Stomach (tissue), 9 donors: Measurements from ENCODE around the gene CCDC141. TPM values are rescaled to one million over a fixed set of nuclear protein-coding genes. Genes with fewer than 3 reads are reported as not detected.

Experiments used
- DNase-seq, 2 donors: peaks; one replicate each; pipeline versions ENCODE4 v3.0.0 to v3.0.0-alpha.2; 2013 to 2019
- H3K27ac ChIP-seq, 5 donors: fragments of 200-600 bp in 4 of 5; sonication (generic) in 4 of 5; one replicate each; pipeline ENCODE4 v1.5.1; 2013 to 2019; ENCODE audit warnings: mild to moderate bottlenecking in 1 of 5, moderate library complexity in 1 of 5
- H3K27me3 ChIP-seq, 3 donors: fragments of 200-600 bp; sonication (generic); one replicate each; pipeline ENCODE4 v1.5.1; 2017 to 2019; ENCODE audit warnings: mixed run types in 1 of 3
- H3K36me3 ChIP-seq, 4 donors: fragments of 200-600 bp; sonication (generic); 1 replicate in 3 of 4; 2 replicates in 1 of 4; pipeline ENCODE4 v1.5.1; 2016 to 2019
- H3K4me1 ChIP-seq, 4 donors: fragments of 200-600 bp; sonication (generic); one replicate each; pipeline ENCODE4 v1.5.1; 2016 to 2019
- H3K4me3 ChIP-seq, 4 donors: fragments of 200-600 bp; sonication (generic) in 3 of 4; one replicate each; pipeline ENCODE4 v1.5.1; 2016 to 2019; ENCODE audit warnings: mild to moderate bottlenecking in 1 of 4
- H3K9me3 ChIP-seq, 4 donors: fragments of 200-600 bp; sonication (generic); one replicate each; pipeline ENCODE4 v1.5.1; 2016 to 2019
- CTCF ChIP-seq, 7 experiments: fragments of 450-650 bp in 4 of 7; fragments of 200-600 bp in 3 of 7; sonication (generic) in 3 of 7; IDR thresholded peaks; one replicate each; pipeline ENCODE4 v1.5.1; 2016 to 2019; ENCODE audit warnings: antibody characterized with exemption in 7 of 7, control low read depth in 2 of 7, mild to moderate bottlenecking in 1 of 7
- EP300 ChIP-seq: sonication (generic); formaldehyde crosslinking; IDR thresholded peaks from one replicate; pipeline ENCODE4 v1.6.1; 2017; ENCODE audit warnings: antibody characterized with exemption
- POLR2A ChIP-seq, 4 donors: fragments of 450-650 bp; IDR thresholded peaks; one replicate each; pipeline ENCODE4 v1.6.1; 2016; ENCODE audit warnings: antibody characterized with exemption in 4 of 4, control low read depth in 2 of 4, mild to moderate bottlenecking in 1 of 4, moderate library complexity in 1 of 4
- POLR2AphosphoS5 ChIP-seq, 3 donors: sonication (generic); formaldehyde crosslinking; IDR thresholded peaks; one replicate each; pipeline ENCODE4 v1.6.1; 2016; ENCODE audit warnings: antibody characterized with exemption in 3 of 3
- WGBS, 5 donors: extraction: QIAGEN DNeasy Blood & Tissue Kit in 3 of 5; methylation state at CpG; one replicate each; pipeline versions ENCODE4 v1.1.5 to v1.1.7; 2013 to 2018; 5-methylcytosine and 5-hydroxymethylcytosine counted together
- intact Hi-C: fragments of 100-400 bp; cut with DNase I; formaldehyde crosslinking; loops from one replicate; pipeline ENCODE4 v1.15.1; 2023; ENCODE audit warnings: low total_unique reads
- polyA plus RNA-seq, 3 donors: library from polyadenylated mRNA; stranded (reverse); fragments of 200-250 nt; gene quantifications; one replicate each; pipeline ENCODE4 v1.2.3, GENCODE V29; 2013
- total RNA-seq, 5 donors: library from RNA; depleted of rRNA; stranded (reverse); fragments of >200 nt; gene quantifications; one replicate each; pipeline versions ENCODE4 v1.1.0 to v1.2.3, GENCODE V29; 2014 to 2016
- donor health status: healthy with polysubstance abuse.
- donor health status: Bipolar disorder and iron deficiency.
- donor health status: healthy.

The CCDC141 gene
- total and polyA plus RNA-seq, 8 donors: 0.10 to 12.5 (median 1.2) TPM; not detected in 1

- Histone ChIP-seq H3K27me3 (no peaks in the 10 kb centered on the region), H3K27ac (no peak overlapping the region), H3K9me3 (no peaks in the 10 kb centered on the region), H3K4me3 (no peak overlapping the region), H3K4me1 (peaks cover 0 to 3% (median 0%) of the 10 kb centered on the region in 4 donors), H3K36me3 (no peaks in the 10 kb centered on the region)
- no peak for DNase-seq
- TF ChIP-seq POLR2AphosphoS5 (IDR thresholded peaks at IDR 0.05) (no peak), POLR2A (IDR thresholded peaks at IDR 0.05) (no peak), EP300 (no peak), CTCF (IDR thresholded peaks at IDR 0.05) (no peak)
- 70 to 86% (median 84%) methylated on average over 4 of the region's 4 CpGs for WGBS, 5 donors
- intact Hi-C loops: no loop called here
Observed at GRCh38 chr2:179036353-179036905, 13.5 kb downstream of the CCDC141 start.

- no peak overlapping the region for H3K4me3 ChIP-seq
- H3K9me3 ChIP-seq: peaks cover 0 to 7% (median 5%) of the 10 kb centered on the region in 4 donors
- no peaks in the 10 kb centered on the region for H3K36me3 ChIP-seq
- H3K4me1 ChIP-seq: peaks cover 0 to 3% (median 0%) of the 10 kb centered on the region in 4 donors
- peak in 1 of 2 donors; percentile 28 for DNase-seq
- intact Hi-C loops: no loop called here
- 30 to 50% (median 39%) methylated on average over 2 of the region's 2 CpGs for WGBS, 5 donors
- H3K27me3 ChIP-seq: no peaks in the 10 kb centered on the region
- H3K27ac ChIP-seq: no peak overlapping the region
- TF ChIP-seq POLR2AphosphoS5 (IDR thresholded peaks at IDR 0.05) (no peak), EP300 (no peak), CTCF (IDR thresholded peaks at IDR 0.05) (no peak), POLR2A (IDR thresholded peaks at IDR 0.05) (no peak)
Observed at GRCh38 chr2:179031731-179032408, 18.1 kb downstream of the CCDC141 start.

- intact Hi-C loops: no loop called here
- TF ChIP-seq POLR2A (IDR thresholded peaks at IDR 0.05): no peak
- TF ChIP-seq EP300: no peak
- no peak for TF ChIP-seq CTCF (IDR thresholded peaks at IDR 0.05)
- TF ChIP-seq POLR2AphosphoS5 (IDR thresholded peaks at IDR 0.05): no peak
- Histone ChIP-seq H3K27me3 (no peaks in the 10 kb centered on the region), H3K4me1 (no peaks in the 10 kb centered on the region), H3K9me3 (peaks cover 0 to 14% (median 6%) of the 10 kb centered on the region in 4 donors), H3K4me3 (no peak overlapping the region), H3K36me3 (no peaks in the 10 kb centered on the region), H3K27ac (no peak overlapping the region)
- DNase-seq: no peak
- 71 to 86% (median 77%) methylated on average over 2 of the region's 2 CpGs for WGBS, 5 donors
Observed at GRCh38 chr2:179024445-179024844, 25.5 kb downstream of the CCDC141 start.

GRCh38 chr2:179022685-179023084 lies 27.3 kb downstream of the CCDC141 start:
- Histone ChIP-seq H3K9me3 (peaks cover 0 to 14% (median 2%) of the 10 kb centered on the region in 4 donors), H3K27ac (no peak overlapping the region), H3K27me3 (no peaks in the 10 kb centered on the region), H3K4me3 (no peak overlapping the region), H3K36me3 (no peaks in the 10 kb centered on the region), H3K4me1 (no peaks in the 10 kb centered on the region)
- intact Hi-C loops: no loop called here
- TF ChIP-seq EP300 (no peak), CTCF (IDR thresholded peaks at IDR 0.05) (no peak), POLR2A (IDR thresholded peaks at IDR 0.05) (no peak), POLR2AphosphoS5 (IDR thresholded peaks at IDR 0.05) (no peak)
- WGBS, 5 donors: 84 to 92% (median 89%) methylated on average over 5 of the region's 5 CpGs
- no peak for DNase-seq
